ENCODE data around the gene CHAT.

Gene CHAT

GRCh38 chr10:49599546-49599945, 14.3 kb upstream of the CHAT start:
- DNase-seq (ENCODE audit: low spot score): no peak
- ChIA-PET CTCF (no interaction called here), POLR2A (ENCODE audit: low non-redundant PET) (no interaction called here)
- TF ChIP-seq, protein P1, sequence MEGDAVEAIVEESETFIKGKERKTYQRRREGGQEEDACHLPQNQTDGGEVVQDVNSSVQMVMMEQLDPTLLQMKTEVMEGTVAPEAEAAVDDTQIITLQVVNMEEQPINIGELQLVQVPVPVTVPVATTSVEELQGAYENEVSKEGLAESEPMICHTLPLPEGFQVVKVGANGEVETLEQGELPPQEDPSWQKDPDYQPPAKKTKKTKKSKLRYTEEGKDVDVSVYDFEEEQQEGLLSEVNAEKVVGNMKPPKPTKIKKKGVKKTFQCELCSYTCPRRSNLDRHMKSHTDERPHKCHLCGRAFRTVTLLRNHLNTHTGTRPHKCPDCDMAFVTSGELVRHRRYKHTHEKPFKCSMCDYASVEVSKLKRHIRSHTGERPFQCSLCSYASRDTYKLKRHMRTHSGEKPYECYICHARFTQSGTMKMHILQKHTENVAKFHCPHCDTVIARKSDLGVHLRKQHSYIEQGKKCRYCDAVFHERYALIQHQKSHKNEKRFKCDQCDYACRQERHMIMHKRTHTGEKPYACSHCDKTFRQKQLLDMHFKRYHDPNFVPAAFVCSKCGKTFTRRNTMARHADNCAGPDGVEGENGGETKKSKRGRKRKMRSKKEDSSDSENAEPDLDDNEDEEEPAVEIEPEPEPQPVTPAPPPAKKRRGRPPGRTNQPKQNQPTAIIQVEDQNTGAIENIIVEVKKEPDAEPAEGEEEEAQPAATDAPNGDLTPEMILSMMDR (conservative IDR thresholded peaks at IDR 0.05; ENCODE audit: low read depth): no peak
- H3K27ac ChIP-seq: no peak overlapping the region

GRCh38 chr10:49600046-49600445, 13.8 kb upstream of the CHAT start:
- DNase-seq (ENCODE audit: low spot score): no peak
- ChIA-PET POLR2A (ENCODE audit: low non-redundant PET) (no interaction called here), CTCF (interaction anchor here (0.6 kb wide), 1 partner anchor 142 kb away, joined by 3 read pairs; no protein-coding TSS in a partner anchor)
- H3K27ac ChIP-seq: no peak overlapping the region
- TF ChIP-seq, protein P1 (conservative IDR thresholded peaks at IDR 0.05; ENCODE audit: low read depth): no peak

GRCh38 chr10:49600781-49601400, 12.9 kb upstream of the CHAT start:
- ChIA-PET POLR2A (ENCODE audit: low non-redundant PET) (no interaction called here), CTCF (no interaction called here)
- no peak for DNase-seq (ENCODE audit: low spot score)
- H3K27ac ChIP-seq: peak overlapping the region; percentile 68
- TF ChIP-seq, protein P1 (conservative IDR thresholded peaks at IDR 0.05; ENCODE audit: low read depth): no peak

DNA sequence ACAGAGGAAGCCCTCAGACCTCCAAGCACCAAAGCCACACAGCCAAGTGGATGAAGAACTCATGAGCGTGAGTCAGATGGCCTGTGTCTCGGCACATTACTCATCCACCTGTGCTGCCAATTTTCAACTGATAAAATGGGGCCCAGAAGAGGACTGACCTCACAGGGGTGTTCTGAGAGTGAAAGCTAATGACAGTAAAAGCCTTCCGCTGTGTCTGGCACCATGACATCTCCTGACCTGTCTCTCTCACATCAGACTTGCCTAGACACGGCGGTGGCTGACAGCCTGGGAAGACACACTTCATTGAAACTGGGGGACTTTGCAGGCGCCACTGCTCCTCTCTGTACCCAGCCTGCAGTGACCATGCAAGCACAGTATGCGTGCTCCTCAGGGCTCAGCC, 12.0 kb upstream of the CHAT start:
- ChIA-PET CTCF (interaction anchor here (0.5 to 0.6 kb wide), 2 partner anchors 189 to 190 kb away, joined by 3 to 5 read pairs; no protein-coding TSS in a partner anchor), POLR2A (ENCODE audit: low non-redundant PET) (no interaction called here)
- H3K27ac ChIP-seq: peak overlapping the region; percentile 68
- DNase-seq (ENCODE audit: low spot score): peak; percentile 71
- TF ChIP-seq, protein P1 (conservative IDR thresholded peaks at IDR 0.05; ENCODE audit: low read depth): no peak

- peak overlapping the region; percentile 68 for H3K27ac ChIP-seq
- POLR2A ChIA-PET (ENCODE audit: low non-redundant PET): no interaction called here
- CTCF ChIA-PET: interaction anchor here (0.5 to 0.6 kb wide), 2 partner anchors 189 to 190 kb away, joined by 3 to 5 read pairs; no protein-coding TSS in a partner anchor
- TF ChIP-seq, protein P1 (conservative IDR thresholded peaks at IDR 0.05; ENCODE audit: low read depth): no peak
- no peak for DNase-seq (ENCODE audit: low spot score)
These were observed 11.3 kb upstream of the CHAT start for GRCh38 chr10:49602380-49603023.

GRCh38 chr10:49605216-49605938, 8.5 kb upstream of the CHAT start:
- CTCF ChIA-PET: interaction anchor here (0.5 to 1.2 kb wide), 3 partner anchors 12 to 617 kb away, joined by 3 to 4 read pairs (median 4); no protein-coding TSS in a partner anchor
- DNase-seq (ENCODE audit: low spot score): no peak
- TF ChIP-seq, protein P1 (conservative IDR thresholded peaks at IDR 0.05; ENCODE audit: low read depth): no peak
- peak overlapping the region; percentile 75 for H3K27ac ChIP-seq
- POLR2A ChIA-PET (ENCODE audit: low non-redundant PET): no interaction called here
